Activated naive CD8-positive, alpha-beta T cell treated with anti-CD3 and anti-CD28 coated beads, Interleukin-2, amount 50 U/mL, for 24 hours (primary cell): Measurements from ENCODE around the gene RNASEL.
"Not testable (repeated sequence)": the region's sequence is repeated elsewhere in the genome, so short reads cannot be mapped to it uniquely, and the experiment has no call there.

Source experiments
- ATAC-seq: fragments of 150-1000 bp; cut with Tn5 transposase; one replicate; pipeline ENCODE4 v1.10.0; 2021
- DNase-seq: peaks from one replicate; pipeline ENCODE4 v3.0.0; 2021
- H3K27ac Mint-ChIP-seq: one replicate; pipeline ENCODE4 v1.8.0; 2021; ENCODE audit warnings: mild to moderate bottlenecking, mixed read lengths
- H3K27me3 Mint-ChIP-seq: one replicate; pipeline ENCODE4 v1.8.0; 2021; ENCODE audit warnings: mixed read lengths
- H3K36me3 Mint-ChIP-seq: one replicate; pipeline ENCODE4 v1.8.0; 2021; ENCODE audit warnings: low read depth, mixed read lengths
- H3K4me1 Mint-ChIP-seq: one replicate; pipeline ENCODE4 v1.8.0; 2021; ENCODE audit warnings: mixed read lengths
- H3K4me3 Mint-ChIP-seq: one replicate; pipeline ENCODE4 v1.8.0; 2021; ENCODE audit warnings: mild to moderate bottlenecking, moderate library complexity, mixed read lengths
- H3K9me3 Mint-ChIP-seq: one replicate; pipeline ENCODE4 v1.8.0; 2021; ENCODE audit warnings: mixed read lengths

RNASEL gene

GRCh38 chr1:182568647-182569284 lies 20.3 kb downstream of the RNASEL start:
- Mint-ChIP-seq H3K36me3 (peaks cover 6% of the 10 kb centered on the region), H3K27me3 (no peaks in the 10 kb centered on the region), H3K27ac (no peak overlapping the region), H3K4me1 (no peaks in the 10 kb centered on the region), H3K9me3 (no peaks in the 10 kb centered on the region), H3K4me3 (no peak overlapping the region)
- ATAC-seq (no peak), DNase-seq (no peak)

GRCh38 chr1:182567629-182568028 lies 21.4 kb downstream of the RNASEL start:
- ATAC-seq, result no peak

GRCh38 chr1:182565537-182565936 lies 23.5 kb downstream of the RNASEL start:
- H3K36me3 Mint-ChIP-seq, result no peaks in the 10 kb centered on the region
- no peaks in the 10 kb centered on the region for H3K9me3 Mint-ChIP-seq
- no peak for ATAC-seq
- no peak overlapping the region for H3K27ac Mint-ChIP-seq
- no peak for DNase-seq
- no peak overlapping the region for H3K4me3 Mint-ChIP-seq
- no peaks in the 10 kb centered on the region for H3K4me1 Mint-ChIP-seq
- H3K27me3 Mint-ChIP-seq, result no peaks in the 10 kb centered on the region

More at GRCh38 chr1:182567629-182568028, 21.4 kb downstream of the RNASEL start:
- H3K27me3 Mint-ChIP-seq, result no peaks in the 10 kb centered on the region
- no peaks in the 10 kb centered on the region for H3K36me3 Mint-ChIP-seq
- no peak overlapping the region for H3K27ac Mint-ChIP-seq
- H3K4me3 Mint-ChIP-seq, result no peak overlapping the region
- H3K4me1 Mint-ChIP-seq, result no peaks in the 10 kb centered on the region
- no peak for DNase-seq
- H3K9me3 Mint-ChIP-seq, result no peaks in the 10 kb centered on the region

GRCh38 chr1:182564406-182565004 lies 24.6 kb downstream of the RNASEL start:
- Mint-ChIP-seq H3K4me3 (no peak overlapping the region), H3K27me3 (no peaks in the 10 kb centered on the region), H3K4me1 (no peaks in the 10 kb centered on the region), H3K36me3 (no peaks in the 10 kb centered on the region), H3K27ac (no peak overlapping the region), H3K9me3 (no peaks in the 10 kb centered on the region)
- no peak for ATAC-seq
- DNase-seq, result no peak

GRCh38 chr1:182563095-182563494 lies 26.0 kb downstream of the RNASEL start:
- Mint-ChIP-seq H3K27me3 (no peaks in the 10 kb centered on the region), H3K4me3 (no peak overlapping the region), H3K4me1 (no peaks in the 10 kb centered on the region), H3K27ac (no peak overlapping the region), H3K36me3 (no peaks in the 10 kb centered on the region), H3K9me3 (no peaks in the 10 kb centered on the region)
- DNase-seq, result no peak
- ATAC-seq, result no peak

- Mint-ChIP-seq H3K4me3 (no peak overlapping the region), H3K36me3 (no peaks in the 10 kb centered on the region), H3K4me1 (no peaks in the 10 kb centered on the region), H3K9me3 (no peaks in the 10 kb centered on the region), H3K27ac (no peak overlapping the region), H3K27me3 (no peaks in the 10 kb centered on the region)
- DNase-seq (no peak), ATAC-seq (peak; percentile 54)
Measured at GRCh38 chr1:182561456-182561855, 27.6 kb downstream of the RNASEL start.

GRCh38 chr1:182560392-182560984 lies 28.6 kb downstream of the RNASEL start:
- ATAC-seq, result no peak
- Mint-ChIP-seq H3K4me3 (no peak overlapping the region), H3K27me3 (no peaks in the 10 kb centered on the region), H3K9me3 (no peaks in the 10 kb centered on the region), H3K27ac (no peak overlapping the region), H3K4me1 (no peaks in the 10 kb centered on the region), H3K36me3 (no peaks in the 10 kb centered on the region)
- DNase-seq, result no peak

GRCh38 chr1:182556279-182556678 lies 32.8 kb downstream of the RNASEL start:
- ATAC-seq, result no peak
- Mint-ChIP-seq H3K4me3 (no peak overlapping the region), H3K27me3 (peaks cover 2% of the 10 kb centered on the region), H3K4me1 (no peaks in the 10 kb centered on the region), H3K36me3 (no peaks in the 10 kb centered on the region), H3K27ac (no peak overlapping the region), H3K9me3 (peaks cover 4% of the 10 kb centered on the region)
- no peak for DNase-seq

GRCh38 chr1:182555493-182555892 lies 33.6 kb downstream of the RNASEL start:
- ATAC-seq (no peak), DNase-seq (no peak)
- Mint-ChIP-seq H3K9me3 (peaks cover 4% of the 10 kb centered on the region), H3K27me3 (peaks cover 2% of the 10 kb centered on the region), H3K4me1 (no peaks in the 10 kb centered on the region), H3K36me3 (no peaks in the 10 kb centered on the region), H3K4me3 (no peak overlapping the region), H3K27ac (no peak overlapping the region)

- peaks cover 4% of the 10 kb centered on the region for H3K9me3 Mint-ChIP-seq
- ATAC-seq (no peak), DNase-seq (no peak)
- no peak overlapping the region for H3K27ac Mint-ChIP-seq
- no peak overlapping the region for H3K4me3 Mint-ChIP-seq
- peaks cover 7% of the 10 kb centered on the region for H3K27me3 Mint-ChIP-seq
- H3K4me1 Mint-ChIP-seq, result no peaks in the 10 kb centered on the region
- no peaks in the 10 kb centered on the region for H3K36me3 Mint-ChIP-seq
Measured at GRCh38 chr1:182552527-182552926, 36.5 kb downstream of the RNASEL start.

- DNase-seq (no peak), ATAC-seq (no peak)
- peaks cover 4% of the 10 kb centered on the region for H3K9me3 Mint-ChIP-seq
- no peak overlapping the region for H3K4me3 Mint-ChIP-seq
- no peak overlapping the region for H3K27ac Mint-ChIP-seq
- no peaks in the 10 kb centered on the region for H3K36me3 Mint-ChIP-seq
- peaks cover 17% of the 10 kb centered on the region for H3K27me3 Mint-ChIP-seq
- no peaks in the 10 kb centered on the region for H3K4me1 Mint-ChIP-seq
Measured at GRCh38 chr1:182549811-182550210, 39.2 kb downstream of the RNASEL start.

- Mint-ChIP-seq H3K4me3 (no peak overlapping the region), H3K27me3 (peaks cover 18% of the 10 kb centered on the region), H3K36me3 (no peaks in the 10 kb centered on the region), H3K4me1 (no peaks in the 10 kb centered on the region), H3K27ac (no peak overlapping the region), H3K9me3 (peaks cover 4% of the 10 kb centered on the region)
- DNase-seq (no peak), ATAC-seq (no peak)
Measured at GRCh38 chr1:182549346-182549745, 39.7 kb downstream of the RNASEL start.

- no peak for DNase-seq
- Mint-ChIP-seq H3K27ac (no peak overlapping the region), H3K36me3 (no peaks in the 10 kb centered on the region), H3K4me3 (no peak overlapping the region), H3K27me3 (peaks cover 9% of the 10 kb centered on the region), H3K9me3 (no peaks in the 10 kb centered on the region), H3K4me1 (no peaks in the 10 kb centered on the region)
- no peak for ATAC-seq
Measured at GRCh38 chr1:182533896-182534295, 55.2 kb downstream of the RNASEL start.

- not testable (repeated sequence) for ATAC-seq, H3K4me1 Mint-ChIP-seq, H3K27ac Mint-ChIP-seq, H3K27me3 Mint-ChIP-seq, H3K36me3 Mint-ChIP-seq, H3K4me3 Mint-ChIP-seq, DNase-seq
- H3K9me3 Mint-ChIP-seq, result peaks cover 40% of the 10 kb centered on the region
Measured at GRCh38 chr1:182528206-182528605, 60.9 kb downstream of the RNASEL start.

GRCh38 chr1:182527680-182528079 lies 61.4 kb downstream of the RNASEL start:
- no peaks in the 10 kb centered on the region for H3K4me1 Mint-ChIP-seq
- ATAC-seq (no peak), DNase-seq (no peak)
- peaks cover 41% of the 10 kb centered on the region for H3K9me3 Mint-ChIP-seq
- no peak overlapping the region for H3K4me3 Mint-ChIP-seq
- H3K27ac Mint-ChIP-seq, result no peak overlapping the region
- peaks cover 10% of the 10 kb centered on the region for H3K27me3 Mint-ChIP-seq
- no peaks in the 10 kb centered on the region for H3K36me3 Mint-ChIP-seq
